ENCODE results near the gene FGF22.

The FGF22 gene

DNA sequence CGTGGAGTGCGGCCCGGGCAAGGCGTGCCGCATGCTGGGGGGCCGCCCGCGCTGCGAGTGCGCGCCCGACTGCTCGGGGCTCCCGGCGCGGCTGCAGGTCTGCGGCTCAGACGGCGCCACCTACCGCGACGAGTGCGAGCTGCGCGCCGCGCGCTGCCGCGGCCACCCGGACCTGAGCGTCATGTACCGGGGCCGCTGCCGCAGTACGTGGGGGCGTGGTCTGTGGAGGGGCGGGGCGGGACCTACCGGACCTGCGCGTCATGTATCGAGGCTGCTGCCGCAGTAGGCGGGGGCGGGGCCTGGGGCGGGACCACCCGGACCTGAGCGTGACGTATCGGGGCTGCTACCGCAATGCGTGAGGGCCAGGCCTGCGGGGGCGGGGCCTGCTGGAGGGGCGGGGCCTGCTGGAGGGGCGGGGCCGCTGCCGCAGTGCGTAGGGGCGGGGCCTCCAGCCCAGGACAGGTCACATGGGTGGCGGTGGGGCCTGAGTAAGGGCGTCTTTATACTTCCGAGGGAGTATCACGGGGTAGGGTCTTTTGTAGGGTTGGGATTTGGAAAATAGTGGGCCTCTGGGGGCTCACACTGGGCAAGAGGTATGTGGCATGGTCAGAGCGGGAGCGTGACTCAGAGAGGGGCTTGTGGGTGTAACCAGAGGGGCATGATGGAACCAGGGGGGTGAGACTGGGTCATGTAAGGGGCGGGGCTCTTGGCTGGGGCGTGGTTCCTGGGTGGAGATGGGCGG, 40.8 kb downstream of the FGF22 start:
- peak; percentile 100 for DNase-seq (ENCODE audit: low spot score)

DNA sequence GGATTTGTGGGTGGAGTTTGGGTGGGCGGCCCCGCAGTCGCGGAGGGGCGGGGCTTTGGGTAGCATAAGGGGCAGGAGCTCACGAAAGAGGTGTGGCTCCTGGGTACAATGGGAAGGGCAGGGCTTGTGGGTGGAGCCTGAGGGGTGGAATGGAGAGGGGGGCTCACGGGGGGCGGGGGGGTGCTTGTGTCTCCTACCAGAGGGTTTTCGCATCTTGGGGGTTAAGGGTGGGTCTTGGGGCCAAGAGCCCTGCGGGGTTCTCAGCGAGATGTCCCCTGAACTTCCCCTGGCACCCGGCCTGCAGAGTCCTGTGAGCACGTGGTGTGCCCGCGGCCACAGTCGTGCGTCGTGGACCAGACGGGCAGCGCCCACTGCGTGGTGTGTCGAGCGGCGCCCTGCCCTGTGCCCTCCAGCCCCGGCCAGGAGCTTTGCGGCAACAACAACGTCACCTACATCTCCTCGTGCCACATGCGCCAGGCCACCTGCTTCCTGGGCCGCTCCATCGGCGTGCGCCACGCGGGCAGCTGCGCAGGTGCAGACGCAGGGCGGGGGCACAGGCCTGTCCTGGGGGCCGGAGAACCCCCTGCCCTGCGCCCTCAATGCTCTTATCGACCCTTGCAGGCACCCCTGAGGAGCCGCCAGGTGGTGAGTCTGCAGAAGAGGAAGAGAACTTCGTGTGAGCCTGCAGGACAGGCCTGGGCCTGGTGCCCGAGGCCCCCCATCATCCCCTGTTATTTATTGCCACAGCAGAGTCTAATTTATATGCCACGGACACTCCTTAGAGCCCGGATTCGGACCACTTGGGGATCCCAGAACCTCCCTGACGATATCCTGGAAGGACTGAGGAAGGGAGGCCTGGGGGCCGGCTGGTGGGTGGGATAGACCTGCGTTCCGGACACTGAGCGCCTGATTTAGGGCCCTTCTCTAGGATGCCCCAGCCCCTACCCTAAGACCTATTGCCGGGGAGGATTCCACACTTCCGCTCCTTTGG, 41.6 kb downstream of the FGF22 start:
- DNase-seq (ENCODE audit: low spot score) = no peak

DNA sequence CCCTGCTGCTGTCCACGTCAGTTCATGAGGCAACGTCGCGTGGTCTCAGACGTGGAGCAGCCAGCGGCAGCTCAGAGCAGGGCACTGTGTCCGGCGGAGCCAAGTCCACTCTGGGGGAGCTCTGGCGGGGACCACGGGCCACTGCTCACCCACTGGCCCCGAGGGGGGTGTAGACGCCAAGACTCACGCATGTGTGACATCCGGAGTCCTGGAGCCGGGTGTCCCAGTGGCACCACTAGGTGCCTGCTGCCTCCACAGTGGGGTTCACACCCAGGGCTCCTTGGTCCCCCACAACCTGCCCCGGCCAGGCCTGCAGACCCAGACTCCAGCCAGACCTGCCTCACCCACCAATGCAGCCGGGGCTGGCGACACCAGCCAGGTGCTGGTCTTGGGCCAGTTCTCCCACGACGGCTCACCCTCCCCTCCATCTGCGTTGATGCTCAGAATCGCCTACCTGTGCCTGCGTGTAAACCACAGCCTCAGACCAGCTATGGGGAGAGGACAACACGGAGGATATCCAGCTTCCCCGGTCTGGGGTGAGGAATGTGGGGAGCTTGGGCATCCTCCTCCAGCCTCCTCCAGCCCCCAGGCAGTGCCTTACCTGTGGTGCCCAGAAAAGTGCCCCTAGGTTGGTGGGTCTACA, 43.1 kb downstream of the FGF22 start:
- DNase-seq (ENCODE audit: low spot score) = no peak

DNA sequence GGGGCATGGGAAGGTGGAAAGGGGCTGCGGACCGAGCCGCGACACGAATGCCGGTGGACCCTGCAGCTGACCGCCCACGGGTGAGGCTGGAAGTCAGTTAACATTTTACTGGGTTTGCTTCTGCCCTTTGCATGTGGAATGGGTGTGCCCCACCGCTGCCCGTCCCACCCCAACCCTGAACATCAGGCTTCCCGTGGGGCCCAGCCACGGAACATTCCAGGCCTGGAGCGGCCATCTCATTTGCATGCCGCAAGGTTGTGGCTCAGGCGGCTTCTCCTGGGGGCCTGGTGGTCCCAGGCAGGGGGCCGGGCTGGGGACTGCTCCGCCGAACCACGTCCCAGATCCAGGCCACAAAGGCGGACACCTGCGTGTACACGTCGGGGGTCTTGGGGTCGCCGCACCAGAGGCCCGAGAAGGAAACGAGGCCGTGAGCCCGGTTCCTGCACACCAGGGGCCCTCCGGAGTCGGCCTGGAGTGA, 45.8 kb downstream of the FGF22 start:
- no peak for DNase-seq (ENCODE audit: low spot score)

DNA sequence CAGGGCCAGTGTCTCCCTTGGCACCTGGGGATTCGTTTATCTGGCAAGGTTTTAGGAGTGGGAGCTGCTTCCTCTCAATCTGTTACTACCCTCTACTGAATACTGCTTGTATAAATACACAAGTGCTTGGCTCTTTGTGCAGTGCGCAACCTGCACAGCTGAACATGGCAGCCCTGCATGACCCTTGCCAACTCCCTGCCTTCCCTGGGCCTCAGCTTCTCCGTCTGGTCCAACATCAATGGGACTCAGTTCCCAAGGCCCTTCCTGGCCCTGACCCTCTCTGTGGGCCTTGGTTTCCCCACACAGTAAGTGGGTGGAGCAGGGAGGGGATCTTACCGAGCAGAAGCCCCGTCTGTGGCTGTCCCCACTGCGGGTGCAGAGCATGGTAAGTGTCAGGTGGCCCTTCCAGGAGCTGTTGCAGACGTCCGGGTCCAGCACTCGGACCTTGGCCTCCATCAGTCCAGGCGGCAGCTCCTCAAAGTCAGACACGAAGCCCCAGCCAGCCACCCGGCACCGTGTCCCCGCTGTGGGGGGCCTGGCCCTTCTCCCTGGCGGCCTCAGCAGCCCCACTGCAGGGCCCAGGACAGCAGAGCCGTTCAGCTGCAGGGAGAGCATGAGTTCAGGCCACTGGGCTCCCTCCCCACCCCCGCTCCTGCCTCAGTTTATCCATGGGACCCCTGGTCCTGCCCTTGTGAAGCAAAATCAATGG, 47.1 kb downstream of the FGF22 start:
- no peak for DNase-seq (ENCODE audit: low spot score)

DNA sequence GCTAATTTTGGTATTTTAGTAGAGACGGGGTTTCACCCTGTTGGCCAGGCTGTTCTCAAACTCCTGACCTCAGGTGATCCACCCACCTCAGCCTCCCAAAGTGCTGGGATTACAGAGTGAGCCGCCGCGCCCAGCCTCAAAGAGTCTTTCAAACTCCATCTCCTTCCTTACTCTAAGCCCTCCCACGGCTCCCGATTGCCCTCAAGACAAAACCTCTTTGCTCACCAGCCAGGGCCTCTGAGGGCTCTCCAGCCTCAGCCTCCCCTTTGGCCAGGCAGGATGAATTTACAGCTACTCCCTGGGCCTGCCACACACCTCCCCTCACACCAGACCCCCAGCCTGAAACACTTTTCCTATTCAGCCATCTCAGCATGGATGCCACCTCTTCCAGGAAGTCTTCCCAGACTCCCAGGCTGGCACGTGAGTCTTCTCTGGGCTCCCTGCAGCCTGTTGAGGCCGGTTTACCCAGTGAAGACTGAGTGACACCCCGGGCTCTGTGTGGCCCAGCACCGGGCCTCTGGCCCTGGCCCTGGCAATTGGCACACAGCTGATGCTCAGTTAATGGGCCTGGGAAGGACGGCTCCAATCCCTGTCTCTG, 48.0 kb downstream of the FGF22 start:
- no peak for DNase-seq (ENCODE audit: low spot score)

DNA sequence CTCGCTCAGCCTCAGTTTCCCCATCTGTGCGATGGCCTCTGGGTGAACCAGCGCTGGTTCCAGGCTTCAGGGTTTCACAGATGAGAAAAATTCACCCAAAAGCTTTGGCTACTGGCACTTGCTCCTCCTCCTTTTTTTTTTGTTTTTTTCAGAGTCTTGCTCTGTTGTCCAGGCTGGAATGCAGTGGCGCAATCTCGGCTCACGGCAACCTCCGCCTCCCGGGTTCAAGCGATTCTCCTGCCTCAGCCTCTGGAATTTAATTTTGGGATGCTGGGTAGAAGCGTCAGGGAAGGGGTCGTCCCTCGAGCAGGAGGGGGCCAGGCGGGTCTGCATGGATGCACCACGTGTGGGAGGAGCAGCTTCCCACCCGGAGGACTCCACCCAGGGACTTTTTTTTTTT, 48.5 kb downstream of the FGF22 start:
- DNase-seq (ENCODE audit: low spot score) = no peak

DNA sequence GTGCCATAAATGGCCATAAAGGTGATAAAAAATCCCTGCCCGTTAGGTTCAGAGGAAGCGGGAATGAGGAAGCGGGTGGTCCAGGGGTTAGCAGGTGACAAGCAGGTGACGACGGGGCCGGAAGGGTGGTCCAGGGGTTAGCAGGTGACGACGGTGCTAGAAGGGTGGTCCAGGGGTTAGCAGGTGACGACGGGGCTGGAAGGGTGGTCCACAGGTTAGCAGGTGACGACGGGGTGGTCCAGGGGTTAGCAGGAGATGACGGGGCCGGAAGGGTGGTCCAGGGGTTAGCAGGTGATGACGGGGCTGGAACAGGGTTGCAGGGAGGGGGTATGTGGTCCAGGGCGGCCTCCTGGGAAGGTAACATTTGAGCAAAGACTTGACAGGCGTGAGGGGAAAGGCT, 49.3 kb downstream of the FGF22 start:
- no peak for DNase-seq (ENCODE audit: low spot score)

DNA sequence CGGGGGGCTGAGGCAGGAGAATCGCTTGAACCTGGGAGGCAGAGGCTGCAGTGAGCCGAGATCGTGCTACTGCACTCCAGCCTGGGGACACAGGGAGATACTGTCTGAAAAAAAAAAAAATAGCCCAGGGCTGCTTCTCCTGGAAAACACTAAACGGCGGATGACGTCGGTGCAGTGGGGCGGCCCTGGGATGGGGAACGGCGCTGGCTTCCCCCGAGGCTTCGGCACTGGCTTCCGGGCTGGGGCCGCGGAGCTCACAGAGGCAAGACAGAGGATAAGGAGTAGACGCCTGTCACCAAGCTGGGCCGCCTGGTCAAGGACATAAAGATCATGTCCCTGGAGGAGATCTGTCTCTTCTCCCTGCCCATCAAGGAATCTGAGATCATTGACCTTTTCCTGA, 50.5 kb downstream of the FGF22 start:
- DNase-seq (ENCODE audit: low spot score) = no peak
